ENCODE data around the gene LRRC8E.
"Not testable (repeated sequence)": the region's sequence is repeated elsewhere in the genome, so short reads cannot be mapped to it uniquely, and the experiment has no call there.

The LRRC8E gene

DNA sequence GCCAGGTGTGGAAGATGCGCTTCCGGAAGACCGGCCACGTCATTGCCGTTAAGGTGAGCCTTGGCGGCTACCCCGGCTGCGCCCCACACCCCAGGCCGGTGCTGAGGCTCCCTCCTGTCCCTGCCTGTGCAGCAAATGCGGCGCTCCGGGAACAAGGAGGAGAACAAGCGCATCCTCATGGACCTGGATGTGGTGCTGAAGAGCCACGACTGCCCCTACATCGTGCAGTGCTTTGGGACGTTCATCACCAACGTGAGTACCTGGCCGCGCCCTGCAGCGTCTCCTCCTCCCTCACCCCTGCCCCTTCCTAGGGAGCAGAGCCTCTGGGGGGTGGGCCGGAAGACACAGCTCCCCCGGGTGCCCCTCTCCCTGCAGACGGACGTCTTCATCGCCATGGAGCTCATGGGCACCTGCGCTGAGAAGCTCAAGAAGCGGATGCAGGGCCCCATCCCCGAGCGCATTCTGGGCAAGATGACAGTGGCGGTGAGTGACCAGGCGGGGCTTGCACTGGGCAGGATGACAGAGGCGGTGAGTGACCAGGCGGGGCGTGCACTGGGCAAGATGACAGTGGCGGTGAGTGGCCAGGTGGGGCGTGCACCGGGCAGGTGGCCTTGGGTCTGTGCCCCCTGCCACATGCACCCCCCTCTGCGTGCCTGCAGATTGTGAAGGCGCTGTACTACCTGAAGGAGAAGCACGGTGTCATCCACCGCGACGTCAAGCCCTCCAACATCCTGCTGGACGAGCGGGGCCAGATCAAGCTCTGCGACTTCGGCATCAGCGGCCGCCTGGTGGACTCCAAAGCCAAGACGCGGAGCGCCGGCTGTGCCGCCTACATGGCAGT is 22.2 kb downstream of the LRRC8E start:
- no peak for DNase-seq

DNA sequence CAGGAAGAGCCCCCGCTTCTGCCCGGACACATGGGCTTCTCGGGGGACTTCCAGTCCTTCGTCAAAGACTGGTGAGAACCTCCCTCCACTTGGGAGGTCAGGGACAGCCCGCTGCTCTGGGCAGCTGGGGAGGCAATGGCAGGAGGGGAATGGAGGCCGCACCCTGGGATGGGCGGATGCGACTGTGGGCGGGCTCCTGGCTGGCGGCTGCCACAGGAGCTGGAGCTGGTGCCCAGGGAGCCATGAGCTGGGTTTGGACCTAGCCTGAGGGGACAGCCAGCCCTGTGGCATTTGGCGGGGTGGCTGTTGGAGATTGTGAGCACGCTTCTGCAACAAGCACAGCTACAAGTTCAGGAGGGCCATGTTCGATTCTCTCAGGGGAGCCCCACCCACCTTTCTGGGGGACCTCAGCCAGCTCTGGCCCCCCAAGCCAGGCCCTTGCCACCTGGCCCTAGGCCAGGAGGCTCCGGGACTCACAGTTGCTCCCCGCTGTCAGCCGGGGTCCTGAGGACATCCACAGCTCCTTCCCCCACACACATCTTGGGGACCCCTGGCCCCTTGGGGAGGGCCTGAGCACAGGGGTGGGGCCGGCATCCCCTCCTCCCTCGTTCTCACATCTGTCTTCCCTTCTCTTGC is 23.3 kb downstream of the LRRC8E start:
- DNase-seq = no peak

DNA sequence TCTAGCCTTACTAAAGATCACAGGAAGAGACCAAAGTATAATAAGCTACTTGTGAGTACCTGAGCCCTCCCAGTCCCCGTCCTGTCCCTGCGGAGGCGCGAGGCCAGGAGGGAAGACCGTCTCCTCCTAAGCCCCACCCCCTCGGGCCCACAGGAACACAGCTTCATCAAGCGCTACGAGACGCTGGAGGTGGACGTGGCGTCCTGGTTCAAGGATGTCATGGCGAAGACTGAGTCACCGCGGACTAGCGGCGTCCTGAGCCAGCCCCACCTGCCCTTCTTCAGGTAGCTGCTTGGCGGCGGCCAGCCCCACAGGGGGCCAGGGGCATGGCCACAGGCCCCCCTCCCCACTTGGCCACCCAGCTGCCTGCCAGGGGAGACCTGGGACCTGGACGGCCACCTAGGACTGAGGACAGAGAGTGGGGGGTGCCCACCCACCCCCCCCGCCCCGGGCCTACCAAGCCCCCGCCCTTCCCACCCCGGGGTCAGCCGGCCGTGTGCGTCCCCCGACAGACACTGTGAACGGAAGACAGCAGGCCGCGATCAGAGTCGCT is 23.9 kb downstream of the LRRC8E start:
- no peak for DNase-seq

DNA sequence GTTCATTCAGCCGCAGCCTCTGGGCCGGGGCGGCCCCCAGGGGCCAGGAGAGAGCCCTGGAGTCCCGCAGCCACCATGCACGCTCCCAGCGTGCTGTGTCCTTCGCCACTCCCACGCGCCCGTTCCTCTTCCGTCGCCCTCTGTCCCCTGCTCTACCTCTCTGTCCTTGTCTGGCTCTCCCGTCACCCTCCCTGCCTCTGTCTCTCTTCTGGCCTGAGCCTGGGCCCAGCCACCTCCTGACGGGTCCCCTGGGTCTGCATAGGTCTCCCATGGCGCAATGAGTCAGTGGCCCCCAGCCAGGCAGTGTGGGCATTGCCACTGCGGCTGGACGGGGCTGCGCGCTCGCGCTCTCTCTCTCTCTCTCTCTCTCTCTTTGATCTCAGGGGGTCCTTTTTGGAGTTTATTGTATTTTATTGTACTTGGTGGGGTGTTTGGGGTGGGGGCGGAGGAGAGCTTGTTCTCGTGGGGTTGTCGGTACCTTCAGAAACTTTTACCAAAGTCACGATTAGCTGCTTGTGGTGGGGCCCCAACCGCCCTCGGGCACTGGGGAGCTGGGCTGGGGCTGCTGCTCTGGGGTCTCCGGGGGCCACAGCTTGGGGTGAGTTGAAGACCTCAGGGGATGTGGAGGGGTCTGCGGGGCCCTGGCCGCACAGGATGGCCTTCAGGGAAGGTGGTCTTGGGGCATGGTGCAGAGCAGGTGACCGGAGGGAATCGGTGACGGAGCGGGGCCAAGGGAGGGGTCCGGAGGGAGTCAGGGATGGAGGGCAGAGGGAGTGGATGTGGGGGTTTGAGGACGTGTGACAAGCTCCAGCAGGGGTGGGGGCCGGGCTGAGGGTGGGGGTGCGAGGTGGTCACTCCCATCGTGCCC is 24.6 kb downstream of the LRRC8E start:
- no peak for DNase-seq

DNA sequence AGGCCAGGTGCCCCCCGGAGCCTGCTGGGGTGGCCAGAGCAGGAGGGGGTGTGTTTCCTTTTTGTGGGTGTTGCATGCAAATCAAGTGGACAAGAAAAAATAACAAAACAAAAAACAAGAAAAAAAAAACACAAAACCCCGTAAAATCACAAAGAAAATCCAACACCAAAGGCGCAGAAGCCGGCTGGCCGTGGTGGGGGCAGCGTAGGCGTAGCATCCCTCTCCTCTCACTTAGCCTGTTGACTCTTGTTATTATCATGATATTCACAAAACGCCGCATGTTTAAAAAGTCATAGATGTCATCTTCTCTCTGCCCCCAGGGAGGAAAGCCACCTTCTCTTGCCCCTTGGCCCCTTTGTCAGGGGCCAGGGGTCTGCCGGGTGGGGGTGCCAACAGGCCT is 25.3 kb downstream of the LRRC8E start:
- DNase-seq = no peak

DNA sequence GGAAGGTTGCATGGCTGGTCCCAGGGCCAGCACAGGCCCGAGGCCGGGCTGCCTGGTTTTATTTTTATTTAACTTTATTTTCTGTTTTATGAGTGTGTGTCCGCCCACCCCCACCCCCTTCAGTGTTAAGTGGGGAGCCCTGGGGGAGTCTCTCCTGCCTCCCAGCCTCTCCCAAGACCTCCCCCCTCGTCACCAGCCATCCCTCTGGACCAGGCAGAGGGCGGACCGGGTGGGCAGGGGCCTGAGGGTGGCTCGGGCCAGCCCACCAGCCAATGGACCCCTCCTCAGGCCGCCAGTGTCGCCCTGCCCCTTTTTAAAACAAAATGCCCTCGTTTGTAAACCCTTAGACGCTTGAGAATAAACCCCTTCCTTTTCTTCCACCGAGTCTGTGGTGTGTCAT is 25.8 kb downstream of the LRRC8E start:
- DNase-seq = no peak

DNA sequence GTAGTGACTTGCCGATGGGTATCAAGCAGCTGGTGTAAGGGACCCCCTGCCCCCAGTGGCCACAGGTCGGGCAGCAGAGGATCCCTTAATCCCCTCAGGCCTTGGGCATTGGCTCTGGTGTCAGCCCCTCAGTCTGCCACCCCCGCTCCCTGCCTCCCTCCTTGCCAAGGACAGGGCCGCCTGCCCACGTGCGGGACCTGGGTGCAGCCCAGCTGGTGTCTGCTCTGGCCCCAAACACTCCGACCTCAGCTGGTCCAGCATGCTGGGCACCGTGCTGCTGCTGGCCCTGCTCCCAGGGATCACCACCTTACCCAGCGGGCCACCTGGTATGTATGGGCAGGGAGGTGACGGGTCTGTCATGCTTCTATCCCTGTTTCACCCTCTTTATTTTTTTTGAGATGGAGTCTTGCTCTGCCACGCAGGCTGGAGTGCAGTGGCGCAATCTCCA is 26.3 kb downstream of the LRRC8E start, which contains the start of gene TGFBR3L:
TGFBR3L (plus strand) TSS at position 233 of the 448 bp plus-strand sequence.
- no peak for DNase-seq

DNA sequence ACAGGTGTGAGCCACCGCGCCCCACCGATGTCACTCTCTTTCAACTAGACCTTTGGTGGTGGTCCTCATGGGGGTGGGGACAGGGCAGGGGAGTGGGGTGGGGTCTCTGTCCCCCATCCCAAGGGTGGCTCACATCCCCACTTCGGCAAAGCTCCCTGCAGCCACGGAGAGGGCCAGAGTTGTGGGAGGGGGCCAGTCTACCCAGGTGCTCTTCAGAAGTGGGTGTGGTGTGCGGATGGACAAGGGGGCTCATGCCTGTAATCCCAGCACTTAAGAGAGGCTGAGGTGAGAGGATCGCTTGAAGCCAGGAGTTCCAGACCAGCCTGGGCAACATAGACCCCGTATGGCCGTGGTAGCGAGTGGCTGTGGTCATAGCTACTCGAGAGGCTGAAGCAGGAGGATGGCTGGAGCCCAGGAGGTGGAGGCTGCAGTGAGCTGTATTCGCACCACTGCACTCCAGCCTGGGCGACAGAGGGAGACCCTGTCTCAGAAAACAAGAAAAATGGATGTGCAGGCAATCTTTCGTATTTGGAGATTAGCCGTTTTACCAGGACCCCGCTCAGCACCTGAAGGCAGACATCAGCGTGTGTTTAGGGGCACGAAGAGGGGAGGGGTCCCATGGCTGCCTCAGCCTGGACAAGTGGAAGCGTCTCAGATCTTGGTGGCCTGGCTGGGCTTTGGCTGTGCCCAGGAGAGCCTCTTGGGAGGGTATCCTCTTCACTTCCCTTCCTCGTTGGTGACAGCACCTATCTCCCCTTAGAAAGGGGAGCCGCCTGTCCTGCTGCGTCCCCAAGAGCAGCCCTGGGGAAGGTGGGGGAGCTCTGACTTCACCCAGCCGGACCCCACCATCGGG is 27.2 kb downstream of the LRRC8E start:
- no peak for DNase-seq

DNA sequence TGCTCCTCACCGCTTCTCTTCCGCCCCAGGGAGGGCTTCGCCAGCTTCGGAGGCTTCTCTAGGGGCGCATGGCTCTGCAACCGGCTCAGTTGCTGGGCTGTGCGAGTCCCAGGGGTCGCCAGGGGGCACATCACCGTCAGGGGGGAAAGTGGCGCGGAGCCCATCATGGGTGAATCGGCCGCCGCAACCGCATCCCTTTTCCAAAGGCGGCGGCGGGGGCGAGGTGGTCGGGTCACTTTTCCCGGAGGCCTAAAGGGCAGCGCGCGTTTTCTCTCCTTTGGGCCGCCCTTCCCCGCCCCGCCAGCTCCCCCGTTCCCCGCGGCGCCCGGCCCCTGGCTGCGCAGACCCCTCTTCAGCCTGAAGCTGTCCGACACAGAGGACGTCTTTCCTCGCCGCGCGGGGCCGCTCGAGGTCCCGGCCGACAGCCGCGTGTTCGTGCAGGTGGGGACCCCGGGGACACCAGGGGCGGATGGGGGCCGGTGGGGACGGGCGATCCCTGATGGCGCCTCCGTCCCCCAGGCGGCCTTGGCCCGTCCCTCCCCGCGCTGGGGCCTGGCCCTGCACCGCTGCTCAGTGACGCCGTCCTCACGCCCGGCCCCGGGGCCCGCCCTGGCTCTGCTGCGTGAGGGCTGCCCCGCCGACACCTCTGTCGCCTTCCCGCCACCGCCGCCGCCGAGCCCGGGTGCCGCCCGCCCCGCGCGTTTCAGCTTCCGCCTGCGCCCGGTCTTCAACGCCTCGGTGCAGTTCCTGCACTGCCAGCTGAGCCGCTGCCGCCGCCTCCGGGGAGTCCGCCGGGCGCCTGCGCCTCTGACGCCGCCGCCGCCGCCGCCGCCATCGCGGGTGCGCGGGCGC is 28.0 kb downstream of the LRRC8E start:
- no peak for DNase-seq

DNA sequence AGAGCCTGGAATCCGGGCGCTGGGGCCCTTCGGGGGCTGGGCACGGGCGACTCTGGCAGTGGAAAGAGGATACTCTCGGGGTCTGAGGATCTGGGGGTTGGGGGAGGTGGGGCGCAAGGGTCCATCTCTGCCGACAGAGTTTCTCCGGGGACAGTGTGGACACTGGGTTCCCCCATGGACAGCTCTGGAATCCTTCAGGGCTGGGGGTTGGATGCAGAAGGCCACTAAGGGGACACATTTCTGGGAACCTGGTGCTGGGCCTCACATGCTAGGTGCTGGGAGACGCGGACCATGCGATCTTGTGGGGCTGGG is 28.6 kb downstream of the LRRC8E start:
- no peak for DNase-seq

DNA sequence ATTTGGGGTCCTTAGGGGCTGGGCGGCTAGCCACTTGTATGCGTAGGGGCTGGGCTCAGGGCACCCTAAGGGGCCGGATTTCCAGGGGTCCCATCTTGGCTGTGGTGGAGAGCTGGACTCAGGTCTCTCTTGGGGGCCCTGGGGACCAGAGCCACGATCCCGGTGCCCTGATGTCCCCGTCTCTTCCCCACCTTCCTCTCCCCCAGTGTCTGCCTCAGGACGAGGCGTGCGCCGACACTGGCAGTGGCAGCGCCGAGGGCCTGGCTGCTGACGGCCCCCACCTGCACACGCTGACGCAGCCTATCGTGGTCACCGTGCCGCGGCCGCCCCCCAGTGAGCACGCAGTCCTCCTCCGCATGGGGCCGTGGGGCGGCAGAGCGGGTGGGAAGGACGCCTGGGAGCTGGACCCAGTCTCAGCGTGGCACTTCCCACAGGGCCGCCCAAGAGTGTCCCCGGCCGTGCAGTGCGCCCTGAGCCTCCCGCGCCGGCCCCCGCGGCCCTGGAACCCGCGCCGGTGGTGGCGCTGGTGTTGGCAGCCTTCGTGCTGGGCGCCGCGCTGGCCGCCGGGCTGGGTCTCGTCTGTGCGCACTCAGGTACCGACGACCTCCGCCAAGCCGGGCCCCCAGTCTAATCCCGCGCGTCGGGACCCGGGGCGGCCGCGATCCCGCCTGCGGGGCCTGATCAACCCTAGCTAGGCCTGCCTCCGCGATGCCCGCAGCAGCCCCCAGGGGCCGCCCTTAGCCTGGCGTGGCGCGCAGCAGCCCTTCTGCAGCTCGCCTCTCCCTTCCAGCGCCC is 29.2 kb downstream of the LRRC8E start:
- DNase-seq = peak; percentile 48 to 62

DNA sequence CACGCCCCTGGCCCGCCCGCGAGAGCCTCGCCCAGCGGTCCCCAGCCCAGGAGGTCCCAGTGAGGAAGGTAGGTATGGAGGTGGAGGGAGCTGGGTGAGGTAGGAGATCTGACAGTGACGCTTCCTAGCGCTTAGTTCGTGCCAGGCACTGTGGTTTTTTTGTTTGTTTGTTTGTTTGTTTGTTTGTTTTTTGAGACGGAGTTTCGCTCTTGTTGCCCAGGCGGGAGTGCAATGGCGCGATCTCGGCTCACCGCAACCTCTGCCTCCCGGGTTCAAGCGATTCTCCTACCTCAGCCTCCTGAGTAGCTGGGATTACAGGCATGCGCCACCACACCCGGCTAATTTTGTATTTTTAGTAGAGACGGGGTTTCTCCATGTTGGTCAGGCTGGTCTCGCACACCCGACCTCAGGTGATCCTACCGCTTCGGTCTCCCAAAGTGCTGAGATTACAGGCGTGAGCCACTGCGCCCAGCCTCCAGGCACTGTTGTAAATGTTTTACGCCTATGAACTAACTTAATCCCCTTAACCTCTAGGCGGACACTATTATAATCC is 29.8 kb downstream of the LRRC8E start:
- DNase-seq = not testable (repeated sequence)

DNA sequence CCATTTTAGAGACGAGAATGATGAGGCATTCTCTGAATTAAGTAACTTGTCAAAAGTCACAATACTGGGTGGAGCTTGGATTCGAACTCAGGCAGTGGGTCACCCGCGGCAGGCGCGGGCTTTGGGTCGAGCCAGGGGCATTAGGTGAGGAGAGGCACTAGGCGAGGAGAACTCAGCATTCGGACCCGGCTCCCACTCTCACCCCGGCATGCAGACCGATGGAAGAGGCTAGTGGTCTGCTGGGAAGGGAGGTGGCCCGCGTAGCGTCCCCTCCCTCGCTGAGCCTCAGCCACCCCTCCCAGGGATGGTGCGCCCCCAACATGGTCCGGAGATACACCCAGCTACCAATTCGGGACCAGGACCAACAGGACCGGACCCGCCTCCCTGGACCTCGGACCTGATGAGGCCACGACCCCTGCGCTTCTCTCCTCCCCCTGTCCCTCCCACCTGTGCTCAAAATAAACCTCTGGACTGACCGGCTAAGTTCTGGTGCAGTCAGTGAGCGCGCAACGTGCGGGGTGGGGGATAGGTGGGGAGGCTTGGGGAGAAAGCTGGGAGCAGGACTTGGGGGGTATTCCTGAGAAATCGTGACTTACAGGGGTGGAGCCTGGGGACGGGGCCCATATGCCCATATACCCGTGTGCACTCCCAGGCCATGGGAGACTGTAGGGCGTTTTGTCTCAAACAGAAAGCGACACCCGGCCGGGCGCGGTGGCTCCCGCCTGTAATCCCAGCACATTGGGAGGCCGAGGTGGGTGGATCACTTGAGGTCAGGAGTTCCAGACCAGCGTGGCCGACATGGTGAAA is 30.5 kb downstream of the LRRC8E start:
- DNase-seq = no peak

DNA sequence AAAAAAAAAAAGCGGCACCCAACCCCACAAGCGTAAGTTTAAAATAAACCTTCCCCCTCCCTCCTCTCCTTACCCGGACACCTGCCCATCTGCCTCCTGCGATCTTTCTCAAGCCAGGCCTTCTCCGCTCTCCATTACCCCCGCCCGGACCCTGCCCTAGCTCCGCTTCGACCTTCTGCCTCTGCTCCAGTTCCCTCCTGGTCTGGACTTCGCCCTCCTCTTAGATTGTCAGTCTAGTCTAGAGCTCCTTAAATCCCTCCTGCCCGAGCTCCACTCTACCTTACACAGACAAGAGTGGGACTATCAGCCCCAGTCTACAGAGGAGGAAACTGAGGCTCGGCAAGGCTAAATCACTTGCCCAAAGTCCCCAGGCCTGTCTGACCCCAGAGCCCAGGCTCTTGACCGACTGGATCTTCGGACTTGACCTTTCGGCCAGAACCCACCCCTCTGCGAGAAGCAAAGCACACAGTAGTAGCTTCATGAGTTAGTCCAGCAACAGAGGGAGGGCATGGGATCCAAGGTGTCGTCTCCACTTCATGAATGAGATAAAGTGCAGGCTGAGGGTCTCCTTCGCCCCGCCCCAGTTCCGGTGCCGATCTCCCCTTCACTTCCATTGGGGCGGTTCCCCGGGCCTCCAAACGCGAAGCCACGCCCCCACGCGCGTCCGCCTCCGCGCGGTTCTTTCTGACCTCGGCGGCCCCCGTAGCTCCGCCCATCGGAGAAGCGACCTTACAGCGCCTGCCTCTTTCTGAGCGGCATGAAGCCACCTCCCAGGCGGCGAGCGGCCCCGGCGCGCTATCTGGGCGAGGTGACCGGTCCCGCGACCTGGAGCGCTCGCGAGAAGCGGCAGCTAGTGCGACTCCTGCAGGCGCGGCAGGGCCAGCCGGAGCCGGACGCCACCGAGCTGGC is 31.6 kb downstream of the LRRC8E start, which contains the start of gene SNAPC2:
SNAPC2 (plus strand) TSS at position 729 of the 909 bp plus-strand sequence; CDS start at position 758, 29 bp downstream.
- peak; percentile 83 to 85 for DNase-seq

DNA sequence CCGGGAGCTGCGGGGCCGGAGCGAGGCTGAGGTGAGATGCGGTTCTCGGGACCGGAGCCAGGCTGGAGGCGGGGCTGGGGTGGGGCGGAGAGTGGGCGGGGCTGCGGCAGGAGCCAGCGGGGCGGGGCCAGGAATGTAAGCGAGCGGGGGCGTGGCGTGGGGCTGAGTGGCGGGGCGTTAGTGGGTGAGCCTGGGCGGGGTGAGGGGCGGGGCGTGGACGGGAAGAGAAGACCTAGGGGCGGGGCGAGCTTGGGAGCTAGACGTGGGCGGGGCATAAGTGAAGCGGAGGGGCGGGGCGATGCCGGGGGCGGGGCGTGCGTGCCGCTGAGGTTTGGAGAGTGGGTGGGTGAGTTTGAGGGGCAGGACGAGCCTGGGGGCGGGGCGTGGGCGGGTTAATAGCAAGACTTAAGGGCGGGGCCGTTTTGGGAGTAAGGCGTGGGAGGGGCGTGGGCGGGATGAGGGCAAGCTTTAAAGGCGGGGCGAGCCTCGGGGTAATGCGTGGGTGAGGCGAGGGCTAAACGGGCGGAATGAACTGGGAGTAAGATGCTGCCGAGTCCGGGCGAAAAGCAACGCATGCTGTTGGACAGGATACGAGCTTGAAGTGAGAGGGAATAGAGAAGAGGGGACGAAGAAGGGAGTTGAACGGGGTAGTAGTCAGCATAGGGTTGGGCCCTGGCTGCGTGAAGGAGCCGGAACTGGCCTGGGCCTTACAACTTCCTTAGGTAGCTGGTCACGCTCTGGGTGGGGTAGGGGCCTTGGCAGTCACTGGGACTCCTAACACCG is 32.4 kb downstream of the LRRC8E start:
- DNase-seq = peak; percentile 95 to 98

DNA sequence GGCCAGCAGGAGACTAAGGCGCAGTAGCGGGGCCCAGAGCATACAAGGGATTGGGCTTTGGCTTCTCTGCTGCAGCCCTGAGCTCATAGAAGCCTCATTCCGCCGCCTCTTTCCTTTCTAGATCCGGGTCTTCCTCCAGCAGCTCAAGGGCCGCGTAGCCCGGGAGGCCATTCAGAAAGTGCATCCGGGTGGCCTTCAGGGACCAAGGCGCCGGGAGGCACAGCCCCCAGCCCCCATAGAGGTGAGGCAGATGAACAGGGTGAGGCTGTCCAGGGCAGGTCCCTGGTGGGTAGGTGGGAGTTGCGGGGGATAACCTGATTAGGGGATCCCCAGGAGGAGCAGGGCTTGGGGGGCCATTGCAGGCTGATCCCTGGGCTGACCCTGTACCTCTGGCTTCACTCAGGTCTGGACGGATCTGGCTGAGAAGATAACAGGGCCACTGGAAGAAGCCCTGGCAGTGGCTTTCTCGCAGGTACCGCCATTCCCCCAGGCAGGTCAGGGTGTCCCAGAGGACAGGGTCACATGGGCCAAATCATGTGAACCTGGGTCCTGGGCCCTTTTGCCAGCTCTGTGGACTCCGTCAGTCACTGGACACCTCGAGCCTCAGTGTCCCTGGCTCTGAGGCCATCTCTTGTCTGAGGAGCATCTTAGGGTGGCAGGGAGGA is 33.1 kb downstream of the LRRC8E start:
- DNase-seq = peak in 1 of 2 experiments; percentile 42

Data from Kasumi-1 (cell line).